GM23338 (cell line): Measurements from ENCODE around the gene ANKH.

Source experiments
- CTCF ChIP-seq, 2 experiments: fragments of 200-600 bp in 1 of 2; sonication (generic) in 1 of 2; conservative IDR thresholded peaks; 2 replicates each; pipeline versions ENCODE4 v1.5.1 to v1.6.1; 2016 to 2017; ENCODE audit warnings: antibody characterized with exemption in 2 of 2, low read depth in 2 of 2, mild to moderate bottlenecking in 2 of 2, moderate library complexity in 1 of 2
- ETS1 ChIP-seq: IDR thresholded peaks from 2 replicates; pipeline ENCODE4 v1.6.1; 2016; ENCODE audit warnings: antibody characterized with exemption
- EZH2phosphoT487 ChIP-seq: fragments of 200-600 bp; sonication (generic); IDR thresholded peaks from one replicate; pipeline ENCODE4 v1.8.1; 2018; ENCODE audit warnings: antibody characterized with exemption; ENCODE audit not compliant: unreplicated experiment

- TF ChIP-seq CTCF (conservative IDR thresholded peaks at IDR 0.05; ENCODE audit: low read depth in 2 of 2) (peak; percentile 95 to 99), ETS1 (no peak), EZH2phosphoT487 (no peak)
Measured at GRCh38 chr5:14727428-14727865, 144.1 kb downstream of the ANKH start.
